BE2C (cell line): ENCODE measurements around the gene IMPACT.
A peak's percentile ranks its signal among the peaks of the same experiment; 100 is the strongest.

Experiments
- DNase-seq: peaks from one replicate; pipeline ENCODE4 v3.0.0-alpha.2; 2020
- H3K27me3 ChIP-seq: fragments of 250-450 bp; sonication (Bioruptor Pico); 2 replicates; pipeline ENCODE4 v1.5.1; 2020; ENCODE audit warnings: mild to moderate bottlenecking
- H3K36me3 ChIP-seq: fragments of 250-450 bp; sonication (Bioruptor Pico); 2 replicates; pipeline ENCODE4 v1.5.1; 2020; ENCODE audit warnings: mild to moderate bottlenecking
- H3K4me1 ChIP-seq: fragments of 250-450 bp; sonication (Bioruptor Pico); 2 replicates; pipeline ENCODE4 v1.5.1; 2020
- H3K4me3 ChIP-seq: 2 replicates; pipeline ENCODE4 v1.5.1; 2011; ENCODE audit warnings: low read depth, low read length
- H3K9me3 ChIP-seq: fragments of 250-450 bp; sonication (Bioruptor Pico); 2 replicates; pipeline ENCODE4 v1.5.1; 2020
- TF ChIP-seq, protein P1 (sequence below): IDR thresholded peaks from 2 replicates; pipeline ENCODE4 v1.5.1; 2012; ENCODE audit warnings: mild to moderate bottlenecking, low read depth, low read length

The IMPACT gene

DNA sequence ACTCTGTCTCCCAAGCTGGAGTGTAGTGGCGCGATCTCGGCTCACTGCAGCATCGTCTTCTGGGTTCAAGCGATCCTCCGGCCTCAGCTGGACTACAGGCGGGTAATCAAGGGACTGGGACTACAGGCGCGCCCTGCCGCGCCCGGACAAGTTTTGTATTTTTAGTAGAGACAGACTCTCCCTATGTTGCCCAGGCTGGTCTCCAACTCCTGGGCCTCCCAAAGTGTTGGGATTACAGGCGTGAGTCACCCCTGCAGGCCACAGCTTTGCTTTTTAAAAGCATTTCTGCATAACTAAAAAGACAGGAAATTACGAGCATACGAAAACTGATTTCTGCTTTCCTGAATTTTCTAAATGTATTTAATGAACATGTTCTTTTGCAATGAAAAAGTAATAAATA is 27.9 kb upstream of the IMPACT start:
- Histone ChIP-seq H3K4me3 (no peak overlapping the region), H3K4me1 (no peaks in the 10 kb centered on the region)
- DNase-seq = no peak

DNA sequence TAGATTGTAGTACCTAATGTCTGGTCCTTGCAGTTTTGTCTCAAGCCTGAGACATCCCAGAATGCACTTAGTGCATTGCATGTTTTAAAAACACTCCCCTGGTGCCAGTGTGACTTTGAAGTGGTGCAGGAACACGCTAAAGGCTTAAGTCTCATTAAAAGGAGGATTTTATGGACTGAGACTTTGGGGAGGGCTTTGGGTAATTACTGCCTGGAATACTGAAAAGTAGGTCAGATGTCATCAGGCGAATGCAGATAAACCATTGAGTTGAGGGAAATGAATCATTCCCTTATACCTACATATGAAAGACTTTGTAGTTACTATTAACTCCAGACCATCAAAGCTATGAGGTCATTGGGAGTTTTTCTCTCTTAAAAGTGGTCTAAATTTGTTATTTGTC is 25.9 kb upstream of the IMPACT start:
- H3K4me3 ChIP-seq = no peak overlapping the region
- TF ChIP-seq, protein P1, sequence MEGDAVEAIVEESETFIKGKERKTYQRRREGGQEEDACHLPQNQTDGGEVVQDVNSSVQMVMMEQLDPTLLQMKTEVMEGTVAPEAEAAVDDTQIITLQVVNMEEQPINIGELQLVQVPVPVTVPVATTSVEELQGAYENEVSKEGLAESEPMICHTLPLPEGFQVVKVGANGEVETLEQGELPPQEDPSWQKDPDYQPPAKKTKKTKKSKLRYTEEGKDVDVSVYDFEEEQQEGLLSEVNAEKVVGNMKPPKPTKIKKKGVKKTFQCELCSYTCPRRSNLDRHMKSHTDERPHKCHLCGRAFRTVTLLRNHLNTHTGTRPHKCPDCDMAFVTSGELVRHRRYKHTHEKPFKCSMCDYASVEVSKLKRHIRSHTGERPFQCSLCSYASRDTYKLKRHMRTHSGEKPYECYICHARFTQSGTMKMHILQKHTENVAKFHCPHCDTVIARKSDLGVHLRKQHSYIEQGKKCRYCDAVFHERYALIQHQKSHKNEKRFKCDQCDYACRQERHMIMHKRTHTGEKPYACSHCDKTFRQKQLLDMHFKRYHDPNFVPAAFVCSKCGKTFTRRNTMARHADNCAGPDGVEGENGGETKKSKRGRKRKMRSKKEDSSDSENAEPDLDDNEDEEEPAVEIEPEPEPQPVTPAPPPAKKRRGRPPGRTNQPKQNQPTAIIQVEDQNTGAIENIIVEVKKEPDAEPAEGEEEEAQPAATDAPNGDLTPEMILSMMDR = no peak
- H3K36me3 ChIP-seq = peaks cover 3% of the 10 kb centered on the region; the same call in 1 of the 2 replicates
- H3K27me3 ChIP-seq = no peaks in the 10 kb centered on the region
- no peaks in the 10 kb centered on the region for H3K4me1 ChIP-seq
- DNase-seq = no peak
- no peaks in the 10 kb centered on the region for H3K9me3 ChIP-seq

More for the DNA sequence above, 27.9 kb upstream of the IMPACT start:
- peaks cover 3% of the 10 kb centered on the region; the same call in 1 of the 2 replicates for H3K36me3 ChIP-seq
- no peaks in the 10 kb centered on the region for H3K27me3 ChIP-seq
- TF ChIP-seq, protein P1 = no peak
- no peaks in the 10 kb centered on the region for H3K9me3 ChIP-seq

DNA sequence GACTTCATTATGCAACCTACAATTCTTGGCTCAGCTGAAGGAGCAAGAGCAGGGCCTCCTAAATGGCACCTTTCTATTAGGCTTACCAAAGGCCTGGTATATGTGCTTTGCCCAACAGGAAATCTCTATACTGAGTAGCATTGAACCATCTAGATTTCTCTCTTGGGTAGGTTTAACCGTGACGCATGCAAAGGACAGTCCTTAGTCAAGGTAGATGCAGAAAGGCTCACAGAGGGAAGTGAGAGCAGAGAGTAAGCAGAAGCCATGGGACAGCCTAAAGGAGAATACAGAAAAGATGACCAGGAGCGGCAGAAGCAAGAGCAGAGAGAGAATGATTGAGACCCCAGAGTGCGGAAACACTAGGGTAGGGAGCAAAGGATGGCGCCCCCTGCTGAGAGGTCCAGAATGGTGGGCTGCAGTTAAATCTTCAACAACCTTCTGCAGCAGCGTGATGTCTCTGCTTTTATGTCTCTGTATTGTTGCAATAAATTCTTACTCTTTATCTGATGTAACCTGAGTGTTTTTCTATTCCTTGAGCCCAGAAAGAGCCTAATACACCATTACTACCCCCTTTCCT is 24.2 kb upstream of the IMPACT start:
- TF ChIP-seq, protein P1 = peak; percentile 47
- no peaks in the 10 kb centered on the region for H3K27me3 ChIP-seq
- no peaks in the 10 kb centered on the region for H3K4me1 ChIP-seq
- H3K36me3 ChIP-seq = peaks cover 2% of the 10 kb centered on the region; the same call in 1 of the 2 replicates
- no peak overlapping the region for H3K4me3 ChIP-seq
- DNase-seq = peak; percentile 13
- H3K9me3 ChIP-seq = no peaks in the 10 kb centered on the region

DNA sequence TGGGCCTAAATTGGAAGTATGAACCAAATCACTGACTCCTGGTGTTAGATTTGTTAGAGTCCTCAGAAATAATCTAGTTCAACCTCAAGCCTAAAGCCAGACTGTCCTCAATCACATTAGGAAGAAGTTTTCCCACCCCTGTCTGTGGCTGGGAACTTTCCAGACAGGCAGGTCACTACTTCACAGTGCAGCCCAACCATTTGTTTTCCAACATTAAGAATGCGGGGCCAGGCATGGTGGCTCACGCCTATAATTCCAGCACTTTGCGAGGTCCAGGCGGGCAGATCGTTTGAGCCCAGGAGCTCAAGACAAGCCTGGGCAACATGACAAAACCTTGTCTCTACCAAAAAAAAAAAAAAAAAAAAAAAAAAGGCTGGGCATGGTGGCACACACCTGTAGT is 23.4 kb upstream of the IMPACT start:
- Histone ChIP-seq H3K4me1 (no peaks in the 10 kb centered on the region), H3K4me3 (no peak overlapping the region), H3K27me3 (no peaks in the 10 kb centered on the region), H3K36me3 (no peaks in the 10 kb centered on the region), H3K9me3 (no peaks in the 10 kb centered on the region)
- no peak for DNase-seq
- TF ChIP-seq, protein P1 = no peak

DNA sequence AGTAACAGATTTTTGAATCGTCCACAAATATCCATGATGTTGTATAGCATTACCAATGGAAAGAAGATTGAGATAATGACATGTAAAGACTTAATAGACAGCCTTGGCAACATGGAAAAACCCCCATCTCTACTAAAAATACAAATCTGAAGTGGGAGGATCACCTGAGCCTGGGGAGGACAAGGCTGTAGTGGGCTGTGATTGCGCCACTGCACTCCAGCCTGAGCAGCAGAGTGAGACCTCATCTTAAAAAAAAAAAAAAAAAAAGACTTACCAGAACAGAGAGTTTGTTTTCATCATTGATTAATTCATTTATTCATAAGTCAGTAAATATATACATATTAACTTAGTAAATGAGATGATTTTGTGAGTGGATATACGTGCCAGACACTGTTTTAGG is 21.9 kb upstream of the IMPACT start:
- no peaks in the 10 kb centered on the region for H3K27me3 ChIP-seq
- no peaks in the 10 kb centered on the region for H3K4me1 ChIP-seq
- H3K4me3 ChIP-seq = no peak overlapping the region
- no peak for DNase-seq
- H3K36me3 ChIP-seq = no peaks in the 10 kb centered on the region
- TF ChIP-seq, protein P1 = no peak
- H3K9me3 ChIP-seq = no peaks in the 10 kb centered on the region

DNA sequence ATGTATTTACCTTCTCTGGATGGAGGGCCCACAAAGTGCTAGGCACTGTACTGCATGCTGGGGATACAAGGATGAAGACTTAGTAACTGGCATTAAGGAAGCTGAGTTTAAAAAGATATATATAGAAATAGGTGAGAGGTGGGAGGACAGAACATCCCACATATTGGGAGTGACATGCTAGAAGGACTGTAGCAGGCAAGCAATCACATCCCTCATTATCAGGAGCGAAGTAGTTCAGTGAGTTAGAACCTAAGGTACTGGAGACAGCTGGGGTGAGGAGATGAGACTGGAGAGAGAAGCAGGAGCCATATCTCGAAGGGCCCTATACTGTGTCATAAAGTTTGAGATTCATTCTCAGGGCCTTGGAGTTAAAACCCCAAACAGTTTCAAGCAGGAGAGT is 18.0 kb upstream of the IMPACT start:
- Histone ChIP-seq H3K4me3 (no peak overlapping the region), H3K9me3 (no peaks in the 10 kb centered on the region), H3K27me3 (no peaks in the 10 kb centered on the region), H3K36me3 (no peaks in the 10 kb centered on the region), H3K4me1 (no peaks in the 10 kb centered on the region)
- DNase-seq = no peak
- TF ChIP-seq, protein P1 = no peak
